Kidney epithelial cell (primary cell): ENCODE measurements around the gene PSD2. TPM values are rescaled to one million over a fixed set of nuclear protein-coding genes. Genes with fewer than 3 reads are reported as not detected.

Experiments used
- DNase-seq: peaks from one replicate; pipeline ENCODE4 v3.0.0-alpha.2; 2010; ENCODE audit warnings: low read depth
- H3K27me3 ChIP-seq: 2 replicates; pipeline ENCODE4 v1.6.0; 2011; ENCODE audit warnings: low read length; ENCODE audit not compliant: control insufficient read depth, insufficient read depth
- H3K36me3 ChIP-seq: 2 replicates; pipeline ENCODE4 v1.5.1; 2011; ENCODE audit warnings: low read length; ENCODE audit not compliant: control insufficient read depth, insufficient read depth
- H3K4me3 ChIP-seq: 2 replicates; pipeline ENCODE4 v1.5.1; 2011; ENCODE audit warnings: low read depth, mild to moderate bottlenecking, control low read depth, low read length
- CTCF ChIP-seq: IDR thresholded peaks from 2 replicates; pipeline ENCODE4 v1.5.1; 2011; ENCODE audit warnings: mild to moderate bottlenecking, moderate library complexity, low read length, control low read depth, inconsistent platforms; ENCODE audit not compliant: insufficient read depth, poor library complexity, severe bottlenecking
- total RNA-seq: library from RNA; depleted of rRNA; stranded (reverse); fragments of >200 nt; gene quantifications from 2 replicates; pipeline ENCODE4 v1.2.3, GENCODE V29; 2015

The PSD2 gene
- total RNA-seq, 1 donor from 2014 or later: 0.13 TPM

GRCh38 chr5:139806726-139807646, 11.4 kb downstream of the PSD2 start:
- no peaks in the 10 kb centered on the region for H3K36me3 ChIP-seq
- no peak for TF ChIP-seq CTCF
- peaks cover 18% of the 10 kb centered on the region for H3K27me3 ChIP-seq
- no peak for DNase-seq
- no peak overlapping the region for H3K4me3 ChIP-seq

GRCh38 chr5:139807647-139808030, 12.0 kb downstream of the PSD2 start:
- Histone ChIP-seq H3K36me3 (no peaks in the 10 kb centered on the region), H3K4me3 (no peak overlapping the region), H3K27me3 (peaks cover 12% of the 10 kb centered on the region)
- no peak for TF ChIP-seq CTCF
- DNase-seq: no peak

GRCh38 chr5:139808481-139809330, 13.1 kb downstream of the PSD2 start:
- no peak for DNase-seq
- Histone ChIP-seq H3K27me3 (peaks cover 7% of the 10 kb centered on the region), H3K4me3 (no peak overlapping the region), H3K36me3 (no peaks in the 10 kb centered on the region)
- TF ChIP-seq CTCF: no peak

- Histone ChIP-seq H3K4me3 (no peak overlapping the region), H3K36me3 (no peaks in the 10 kb centered on the region), H3K27me3 (peaks cover 7% of the 10 kb centered on the region)
- DNase-seq: no peak
- no peak for TF ChIP-seq CTCF
These were observed 13.8 kb downstream of the PSD2 start for GRCh38 chr5:139809331-139809810.

GRCh38 chr5:139810341-139811273, 15.0 kb downstream of the PSD2 start:
- Histone ChIP-seq H3K27me3 (peaks cover 5% of the 10 kb centered on the region), H3K36me3 (no peaks in the 10 kb centered on the region), H3K4me3 (no peak overlapping the region)
- DNase-seq: no peak
- TF ChIP-seq CTCF: no peak
